Non-pigmented ciliary epithelial cell (primary cell): ENCODE data around the gene SPATA31A5.
"Not testable (repeated sequence)": the region's sequence is repeated elsewhere in the genome, so short reads cannot be mapped to it uniquely, and the experiment has no call there.

Experiments used
- DNase-seq: peaks from one replicate; pipeline ENCODE4 v3.0.0-alpha.2; 2010; ENCODE audit warnings: low read depth

The SPATA31A5 gene

DNA sequence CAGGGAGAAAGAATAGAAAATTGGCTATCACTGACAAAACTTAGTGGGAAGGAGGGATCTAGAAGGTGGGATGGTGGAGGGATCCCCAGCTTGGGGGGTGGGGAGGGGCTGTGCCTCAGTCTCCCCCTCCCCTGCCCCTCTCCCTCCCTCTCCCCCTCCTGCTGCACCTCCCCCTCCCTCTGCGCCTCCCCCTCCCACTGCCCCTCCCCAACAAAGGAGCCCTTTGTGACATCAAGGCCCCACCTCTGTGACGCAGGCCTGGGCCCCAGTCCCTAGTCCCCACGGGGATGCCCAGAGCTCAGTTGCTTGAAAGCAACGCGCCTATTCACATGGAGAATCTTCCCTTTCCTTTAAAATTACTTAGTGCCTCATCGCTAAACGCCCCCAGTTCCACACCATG lies at the start of gene SPATA31A5:
Gene SPATA31A5 (plus strand): TSS at position 301 of the 400 bp plus-strand sequence. CDS start 29 bp downstream, at position 330.
- not testable (repeated sequence) for DNase-seq

DNA sequence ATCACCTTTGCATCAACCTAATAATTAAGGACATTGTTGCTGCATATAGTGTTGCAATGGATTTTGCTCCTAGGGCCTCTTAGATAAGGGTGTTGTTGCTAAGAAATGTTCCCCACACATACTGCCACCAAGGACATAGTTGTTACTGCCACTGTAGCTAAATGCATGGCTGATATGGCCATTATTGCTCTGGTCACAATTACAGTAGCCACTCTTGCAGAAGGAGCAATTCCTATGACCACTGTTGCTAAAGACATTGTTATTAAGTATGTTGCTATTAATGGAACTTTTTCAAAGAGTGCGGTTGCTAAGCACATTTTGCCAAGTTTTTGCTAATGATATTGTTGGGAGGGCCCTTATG lies 48.8 kb downstream of the SPATA31A5 start:
- not testable (repeated sequence) for DNase-seq

DNA sequence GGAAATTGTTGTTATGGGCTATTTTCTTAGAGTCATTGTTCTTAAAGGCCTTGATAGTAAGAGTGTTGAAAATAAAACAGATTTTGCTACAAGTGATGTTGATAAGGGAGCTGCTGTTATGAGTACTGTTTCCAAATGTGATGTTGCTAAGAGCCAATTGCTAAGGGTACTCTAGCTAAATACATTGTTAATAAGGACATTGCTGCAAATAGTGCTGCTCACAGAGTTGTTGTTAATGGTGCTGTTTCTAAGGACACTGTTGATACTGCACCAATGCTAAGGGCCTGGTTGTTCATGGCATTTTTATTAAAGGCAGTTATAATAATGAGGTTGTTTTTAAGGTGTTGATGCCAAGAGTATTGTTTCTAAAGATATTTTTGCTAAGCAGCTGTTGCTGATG lies 52.2 kb downstream of the SPATA31A5 start:
- DNase-seq = not testable (repeated sequence)
